Non-pigmented ciliary epithelial cell (primary cell): Measurements from ENCODE around the gene SPAAR.

ENCODE experiments used
- DNase-seq: peaks from one replicate; pipeline ENCODE4 v3.0.0-alpha.2; 2010; ENCODE audit warnings: low read depth

The SPAAR gene

DNA sequence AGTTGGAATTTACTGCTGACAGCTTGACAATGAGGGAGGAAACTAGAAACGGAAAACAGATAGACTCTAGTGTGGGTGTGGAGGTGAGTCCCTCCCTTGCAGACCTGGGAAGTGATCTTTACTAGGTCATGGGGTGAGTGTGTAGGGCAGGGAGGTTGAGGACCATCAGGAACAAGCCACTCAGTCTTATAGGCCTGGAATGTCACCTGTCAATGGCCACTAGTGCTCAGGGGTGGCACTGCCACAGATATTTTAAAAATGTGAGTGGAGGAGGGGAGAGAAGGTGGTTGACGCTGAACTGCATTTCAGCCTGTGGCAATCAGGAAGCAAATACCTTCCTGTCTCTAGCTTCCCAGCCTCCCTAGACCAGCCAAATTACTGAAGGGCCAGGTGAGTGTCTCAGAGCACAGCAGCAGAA lies 39.6 kb downstream of the SPAAR start:
- no peak for DNase-seq

DNA sequence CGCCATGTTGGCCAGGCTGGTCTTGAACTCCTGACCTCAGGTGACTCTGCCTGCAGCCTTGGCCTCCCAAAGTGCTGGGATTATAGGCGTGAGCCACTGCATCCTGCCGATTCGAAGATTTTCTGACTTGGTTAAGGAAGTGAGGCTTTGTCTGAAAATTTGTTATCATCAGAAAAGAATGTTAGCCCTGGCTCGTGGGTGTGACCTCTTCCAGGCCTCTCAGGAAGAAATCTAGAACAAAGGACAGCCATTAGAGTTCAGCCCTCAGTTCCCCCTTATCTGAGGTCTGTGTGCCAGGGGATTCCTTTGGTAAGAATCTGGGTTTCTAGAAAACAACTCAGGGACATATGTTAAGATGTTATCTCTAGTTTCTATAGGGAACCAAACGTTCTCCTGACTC lies 42.4 kb downstream of the SPAAR start:
- DNase-seq: peak; percentile 54

DNA sequence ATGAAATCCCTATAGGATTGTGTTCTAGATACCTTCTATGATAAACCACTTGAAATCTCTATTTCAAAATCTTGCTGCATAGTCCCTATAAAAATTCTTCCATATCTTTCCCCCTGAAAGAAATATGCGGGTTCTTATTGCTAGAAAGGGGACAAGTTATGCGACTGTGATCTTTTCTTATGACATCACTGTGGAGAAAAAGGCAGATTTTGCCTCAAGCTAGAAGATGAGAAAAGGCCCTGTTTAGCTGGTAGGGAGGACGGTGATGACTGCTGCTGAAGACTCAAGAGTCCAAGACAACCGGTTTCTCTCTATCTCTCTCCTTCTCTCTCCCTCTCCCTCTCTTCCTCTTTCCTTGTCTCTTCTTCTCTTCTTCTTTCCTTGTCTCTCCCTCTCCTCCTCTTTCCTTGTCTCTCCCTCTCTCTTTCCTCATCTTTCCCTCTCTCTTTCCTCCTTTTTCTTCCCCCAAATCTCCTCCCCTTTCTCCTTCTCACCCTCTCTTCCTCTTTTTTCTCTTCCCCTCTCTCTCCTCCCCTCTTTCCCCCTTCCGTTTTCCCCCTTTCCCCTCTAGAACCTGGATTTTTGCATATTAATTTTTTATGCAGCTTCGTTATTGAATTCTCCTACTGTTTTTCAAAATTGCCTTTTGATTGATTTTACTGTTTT lies 43.4 kb downstream of the SPAAR start:
- DNase-seq: no peak

DNA sequence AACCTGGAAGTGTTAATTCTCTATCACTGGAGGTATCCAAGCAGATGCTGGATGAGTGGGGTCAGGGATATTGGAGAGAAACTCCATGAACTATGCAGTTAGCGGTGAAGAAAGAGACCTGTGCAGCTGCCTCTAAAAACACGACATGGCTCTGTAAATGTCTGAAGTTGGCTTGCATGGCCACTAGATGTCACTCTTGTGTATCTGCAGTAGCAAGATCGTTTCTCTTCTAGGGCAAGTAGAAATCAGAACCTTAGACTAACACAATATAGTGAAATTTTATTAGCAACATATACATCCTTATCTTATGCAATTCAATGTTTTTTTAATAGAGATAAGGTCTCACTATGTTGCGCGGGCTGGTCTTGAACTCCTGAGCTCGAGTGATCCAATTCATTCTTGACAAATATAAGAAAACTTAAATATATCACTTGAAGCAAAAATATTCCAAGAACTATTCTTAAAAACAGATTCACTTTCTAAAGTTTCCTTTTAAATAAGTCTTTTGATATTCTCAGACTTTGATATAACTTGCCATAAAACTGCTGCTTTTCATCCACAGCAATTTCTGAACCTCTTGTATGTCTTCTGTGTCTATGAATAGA lies 45.8 kb downstream of the SPAAR start:
- DNase-seq: peak; percentile 67

DNA sequence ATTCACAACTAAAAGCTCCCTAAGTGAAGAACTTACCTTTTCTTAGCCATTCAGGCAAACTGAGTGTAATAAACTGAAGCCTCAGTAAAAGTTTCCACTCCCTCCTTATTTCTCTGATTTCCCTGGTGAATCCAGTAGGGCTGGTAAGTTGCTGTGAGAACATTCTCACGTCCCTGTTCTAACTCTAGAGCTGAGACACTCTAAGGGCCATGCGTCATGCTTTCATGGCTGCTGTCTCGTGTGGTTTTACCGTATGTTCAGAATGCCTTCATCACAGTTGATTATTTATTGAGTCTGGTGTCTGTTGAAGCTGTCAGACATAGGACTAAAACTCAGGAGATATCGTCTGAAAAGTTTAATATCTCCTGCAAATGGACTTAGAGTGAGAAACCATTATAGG lies 47.4 kb downstream of the SPAAR start:
- no peak for DNase-seq

DNA sequence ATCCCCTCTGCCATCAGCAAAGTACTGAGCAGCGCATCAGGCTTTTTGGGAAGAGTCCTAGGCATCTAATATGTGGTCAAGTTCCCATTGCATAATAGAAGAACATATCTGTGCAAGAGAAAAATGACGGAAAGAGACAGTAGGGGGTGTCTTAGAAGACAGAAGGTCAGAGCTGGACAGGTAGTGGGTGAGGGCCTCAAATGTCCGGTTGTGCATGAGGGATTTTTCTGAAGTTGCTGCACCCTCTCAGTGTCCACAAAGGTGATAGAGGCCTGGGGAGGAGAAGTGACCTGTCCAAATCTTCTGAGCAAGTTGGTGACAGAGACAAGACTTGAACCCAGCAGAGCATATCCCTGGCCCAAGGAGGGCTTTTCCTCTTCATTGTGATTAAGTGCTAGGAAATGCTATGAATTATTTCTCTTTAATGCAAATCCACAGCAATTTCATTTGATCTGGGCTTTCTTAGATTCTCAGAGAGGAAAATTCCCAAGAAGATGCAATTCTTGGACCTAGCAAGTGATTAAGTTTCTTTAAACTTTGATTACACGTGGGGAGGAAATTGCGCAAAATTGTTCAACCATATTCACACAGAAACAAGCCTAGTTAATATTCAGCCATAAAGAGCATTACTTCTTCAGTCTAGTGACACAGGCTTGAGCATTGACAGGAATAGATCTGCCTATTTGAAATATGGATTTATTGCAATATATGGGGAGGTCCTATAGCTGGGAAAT lies 49.0 kb downstream of the SPAAR start, which contains the start of gene OR2S2:
Gene OR2S2 (minus strand): TSS at position 51 of the 734 bp plus-strand sequence. CDS start 56 bp downstream, outside the sequence.
- DNase-seq: no peak

DNA sequence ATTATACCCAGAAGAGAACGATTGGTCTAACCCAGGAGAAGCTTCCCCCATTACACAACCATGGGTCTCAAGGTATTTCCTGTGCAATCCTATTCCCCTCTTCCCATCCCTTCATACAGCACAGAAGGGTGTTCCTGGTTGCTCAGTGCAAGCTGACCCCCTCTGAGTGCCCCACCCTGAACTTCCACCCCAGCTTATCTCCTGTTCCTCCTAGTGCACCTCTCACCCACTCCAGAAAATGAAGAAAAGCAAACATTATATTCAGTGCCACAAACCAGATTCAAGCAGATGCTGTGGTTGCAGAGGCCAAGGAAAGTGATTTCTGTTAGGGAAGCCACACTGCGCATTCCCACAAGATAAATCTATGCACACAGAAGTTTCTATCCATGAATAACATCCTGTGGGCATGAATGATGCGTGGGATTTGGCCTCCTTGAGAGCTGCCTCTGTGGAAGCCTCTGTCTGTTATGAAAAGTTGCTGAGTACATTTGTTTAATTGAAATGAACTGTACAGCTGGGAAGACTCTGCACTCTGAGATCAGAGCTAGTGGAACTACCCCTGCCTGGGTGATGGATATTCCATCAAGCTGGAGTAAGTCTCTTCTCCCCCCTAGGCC lies 50.9 kb downstream of the SPAAR start:
- DNase-seq: peak; percentile 55
